Upper lobe of left lung (tissue), 6 donors: ENCODE results near the gene SLC35G1. TPM values are rescaled to one million over a fixed set of nuclear protein-coding genes. Genes with fewer than 3 reads are reported as not detected.

Experiments
- ATAC-seq, 2 donors: fragments of 200-7000 bp; cut with Tn5 transposase; one replicate each; pipeline ENCODE4 v1.9.1; 2022; ENCODE audit warnings: mild to moderate bottlenecking in 2 of 2, moderate library complexity in 2 of 2; ENCODE audit not compliant: low FRiP score in 2 of 2
- DNase-seq, 2 donors: peaks; one replicate each; pipeline ENCODE4 v3.0.0-alpha.2; 2019 to 2020
- H3K27ac ChIP-seq, 4 donors: fragments of 200-600 bp; sonication (generic); one replicate each; pipeline ENCODE4 v1.5.1; 2016 to 2019
- H3K27me3 ChIP-seq, 4 donors: fragments of 200-600 bp; sonication (generic); one replicate each; pipeline ENCODE4 v1.5.1; 2017 to 2019
- H3K36me3 ChIP-seq, 4 donors: fragments of 200-600 bp; sonication (generic); one replicate each; pipeline ENCODE4 v1.5.1; 2016 to 2019
- H3K4me1 ChIP-seq, 4 donors: fragments of 200-600 bp; sonication (generic); one replicate each; pipeline ENCODE4 v1.5.1; 2018 to 2019
- H3K4me3 ChIP-seq, 4 donors: fragments of 200-600 bp; sonication (generic); one replicate each; pipeline ENCODE4 v1.5.1; 2017 to 2019; ENCODE audit warnings: mild to moderate bottlenecking in 2 of 4, moderate library complexity in 1 of 4
- H3K9me3 ChIP-seq, 4 donors: fragments of 200-600 bp; sonication (generic); one replicate each; pipeline ENCODE4 v1.5.1; 2018 to 2019
- CTCF ChIP-seq, 6 experiments: fragments of 450-650 bp in 4 of 6; fragments of 200-600 bp in 2 of 6; sonication (generic) in 2 of 6; IDR thresholded peaks; one replicate each; pipeline ENCODE4 v1.5.1; 2016 to 2019; ENCODE audit warnings: antibody characterized with exemption in 6 of 6
- EP300 ChIP-seq, 4 donors: sonication (generic); formaldehyde crosslinking; IDR thresholded peaks; one replicate each; pipeline ENCODE4 v1.5.1; 2017; ENCODE audit warnings: antibody characterized with exemption in 4 of 4, control low read depth in 2 of 4
- POLR2A ChIP-seq, 4 donors: fragments of 450-650 bp; IDR thresholded peaks; one replicate each; pipeline ENCODE4 v1.5.1; 2016 to 2017; ENCODE audit warnings: antibody characterized with exemption in 4 of 4, mild to moderate bottlenecking in 2 of 4
- POLR2AphosphoS5 ChIP-seq, 2 donors: sonication (generic); formaldehyde crosslinking; IDR thresholded peaks; one replicate each; pipeline ENCODE4 v1.5.1; 2017; ENCODE audit warnings: antibody characterized with exemption in 2 of 2
- WGBS, 2 donors: methylation state at CpG; one replicate each; pipeline ENCODE4 v1.1.5; 2017 to 2018; 5-methylcytosine and 5-hydroxymethylcytosine counted together
- total RNA-seq, 6 donors: library from RNA; depleted of rRNA in 4 of 6; stranded (reverse); fragments of >200 nt in 4 of 6; gene quantifications; one replicate each; pipeline versions ENCODE4 v1.1.0 to v1.2.1, GENCODE V29; 2016 to 2021
- donor health status: DM: no; HTN: no; CAD: no; lungs with moderate emphysema.
- donor health status: DM: no; HTN: yes; CAD: no; lungs with severe emphysema.

The SLC35G1 gene
- total RNA-seq, 6 donors from 2014 or later = 2.4 to 10.5 (median 3.2) TPM

GRCh38 chr10:93912444-93912843, 18.7 kb downstream of the SLC35G1 start:
- no peak for TF ChIP-seq POLR2AphosphoS5 (IDR thresholded peaks at IDR 0.05)
- no peak for TF ChIP-seq POLR2A (IDR thresholded peaks at IDR 0.05)
- no peak for TF ChIP-seq EP300 (IDR thresholded peaks at IDR 0.05)
- TF ChIP-seq CTCF (IDR thresholded peaks at IDR 0.05) = no peak
- WGBS, 2 donors = 94 to 100% methylated on average over 2 of the region's 2 CpGs
- H3K4me3 ChIP-seq = no peak overlapping the region
- ATAC-seq = no peak
- H3K36me3 ChIP-seq = no peaks in the 10 kb centered on the region
- H3K4me1 ChIP-seq = no peaks in the 10 kb centered on the region
- no peaks in the 10 kb centered on the region for H3K27me3 ChIP-seq
- no peak for DNase-seq
- no peak overlapping the region for H3K27ac ChIP-seq
- no peaks in the 10 kb centered on the region for H3K9me3 ChIP-seq

GRCh38 chr10:93913706-93914105, 19.9 kb downstream of the SLC35G1 start:
- H3K27me3 ChIP-seq = no peaks in the 10 kb centered on the region
- no peaks in the 10 kb centered on the region for H3K4me1 ChIP-seq
- DNase-seq (no peak), ATAC-seq (no peak)
- TF ChIP-seq POLR2AphosphoS5 (IDR thresholded peaks at IDR 0.05) (no peak), CTCF (IDR thresholded peaks at IDR 0.05) (no peak), EP300 (IDR thresholded peaks at IDR 0.05) (no peak), POLR2A (IDR thresholded peaks at IDR 0.05) (no peak)
- H3K9me3 ChIP-seq = no peaks in the 10 kb centered on the region
- H3K27ac ChIP-seq = no peak overlapping the region
- WGBS, 2 donors = 66 to 79% methylated on average over 3 of the region's 3 CpGs
- H3K4me3 ChIP-seq = no peak overlapping the region
- H3K36me3 ChIP-seq = no peaks in the 10 kb centered on the region

GRCh38 chr10:93915598-93915997, 21.8 kb downstream of the SLC35G1 start:
- H3K36me3 ChIP-seq = no peaks in the 10 kb centered on the region
- 60 to 80% methylated on average over 6 of the region's 6 CpGs for WGBS, 2 donors
- H3K27me3 ChIP-seq = no peaks in the 10 kb centered on the region
- H3K4me1 ChIP-seq = no peaks in the 10 kb centered on the region
- H3K4me3 ChIP-seq = no peak overlapping the region
- DNase-seq (no peak), ATAC-seq (peak; percentile 47 to 70)
- no peak for TF ChIP-seq EP300 (IDR thresholded peaks at IDR 0.05)
- no peak for TF ChIP-seq POLR2A (IDR thresholded peaks at IDR 0.05)
- TF ChIP-seq POLR2AphosphoS5 (IDR thresholded peaks at IDR 0.05) = no peak
- TF ChIP-seq CTCF (IDR thresholded peaks at IDR 0.05) = no peak
- no peaks in the 10 kb centered on the region for H3K9me3 ChIP-seq
- H3K27ac ChIP-seq = no peak overlapping the region

- ATAC-seq (peak; percentile 64 to 78), DNase-seq (no peak)
- no peaks in the 10 kb centered on the region for H3K9me3 ChIP-seq
- H3K4me1 ChIP-seq = no peaks in the 10 kb centered on the region
- TF ChIP-seq POLR2AphosphoS5 (IDR thresholded peaks at IDR 0.05) = no peak
- TF ChIP-seq CTCF (IDR thresholded peaks at IDR 0.05) = peak in 5 of 6 experiments; percentile 10 to 53 (median 33)
- TF ChIP-seq POLR2A (IDR thresholded peaks at IDR 0.05) = no peak
- no peak overlapping the region for H3K27ac ChIP-seq
- no peak overlapping the region for H3K4me3 ChIP-seq
- H3K36me3 ChIP-seq = no peaks in the 10 kb centered on the region
- 57 to 62% methylated on average over 8 of the region's 8 CpGs for WGBS, 2 donors
- H3K27me3 ChIP-seq = no peaks in the 10 kb centered on the region
Observed at GRCh38 chr10:93916257-93917063, 22.7 kb downstream of the SLC35G1 start.

- H3K4me1 ChIP-seq = no peaks in the 10 kb centered on the region
- H3K27ac ChIP-seq = no peak overlapping the region
- H3K36me3 ChIP-seq = no peaks in the 10 kb centered on the region
- ATAC-seq (peak; percentile 44 to 58), DNase-seq (no peak)
- 65 to 67% methylated on average over 10 of the region's 10 CpGs for WGBS, 2 donors
- no peak overlapping the region for H3K4me3 ChIP-seq
- H3K9me3 ChIP-seq = no peaks in the 10 kb centered on the region
- TF ChIP-seq POLR2AphosphoS5 (IDR thresholded peaks at IDR 0.05) = no peak
- TF ChIP-seq CTCF (IDR thresholded peaks at IDR 0.05) = no peak
- TF ChIP-seq EP300 (IDR thresholded peaks at IDR 0.05) = no peak
- TF ChIP-seq POLR2A (IDR thresholded peaks at IDR 0.05) = no peak
- H3K27me3 ChIP-seq = no peaks in the 10 kb centered on the region
Observed at GRCh38 chr10:93917064-93917391, 23.2 kb downstream of the SLC35G1 start.
